ENCODE results near the gene NSUN7. TPM values are rescaled to one million over a fixed set of nuclear protein-coding genes. Genes with fewer than 3 reads are reported as not detected.

NSUN7 gene
- polyA plus RNA-seq, 1 donor (not counting 4 experiments of a cell fraction or from before 2014, with no cell fraction given), result 0.03 TPM

GRCh38 chr4:40843696-40844095 is 93.9 kb downstream of the NSUN7 start:
- Histone ChIP-seq H3K9ac (ENCODE audit: control insufficient read depth, extremely low read depth, insufficient read depth, low read length) (no peak overlapping the region), H3K4me2 (ENCODE audit: control insufficient read depth, extremely low read depth, insufficient read depth, low read depth, low read length) (no peak overlapping the region), H3K79me2 (ENCODE audit: control insufficient read depth, insufficient read depth, low read length) (no peaks in the 10 kb centered on the region), H3K9me3 (ENCODE audit: control insufficient read depth, low read depth, low read length) (no peaks in the 10 kb centered on the region), H3K4me3 (ENCODE audit: control insufficient read depth in 2 of 3, extremely low read depth in 1 of 3, insufficient read depth in 2 of 3, low read depth in 1 of 3, low read length in 3 of 3) (no peak overlapping the region), H3K27ac (ENCODE audit: control insufficient read depth, insufficient read depth, low read length) (no peak overlapping the region), H2AFZ (ENCODE audit: control insufficient read depth, low read length) (no peak overlapping the region), H3K4me1 (ENCODE audit: control insufficient read depth, extremely low read depth, insufficient read depth, low read length) (peaks cover 5% of the 10 kb centered on the region), H3K9me1 (ENCODE audit: control insufficient read depth, extremely low read depth, insufficient read depth, low read length) (no peaks in the 10 kb centered on the region), H4K20me1 (ENCODE audit: control insufficient read depth, extremely low read depth, insufficient read depth, low read length) (no peaks in the 10 kb centered on the region), H3K27me3 (ENCODE audit: control insufficient read depth, extremely low read depth, insufficient read depth, low read length) (no peaks in the 10 kb centered on the region), H3K36me3 (ENCODE audit: control insufficient read depth in 2 of 2, extremely low read depth in 1 of 2, insufficient read depth in 2 of 2, low read length in 2 of 2) (peaks cover 6 to 9% of the 10 kb centered on the region in 2 experiments)
- DNase-seq (ENCODE audit: low read depth, low spot score) (no peak), FAIRE-seq (no peak)
- TF ChIP-seq, protein P1, sequence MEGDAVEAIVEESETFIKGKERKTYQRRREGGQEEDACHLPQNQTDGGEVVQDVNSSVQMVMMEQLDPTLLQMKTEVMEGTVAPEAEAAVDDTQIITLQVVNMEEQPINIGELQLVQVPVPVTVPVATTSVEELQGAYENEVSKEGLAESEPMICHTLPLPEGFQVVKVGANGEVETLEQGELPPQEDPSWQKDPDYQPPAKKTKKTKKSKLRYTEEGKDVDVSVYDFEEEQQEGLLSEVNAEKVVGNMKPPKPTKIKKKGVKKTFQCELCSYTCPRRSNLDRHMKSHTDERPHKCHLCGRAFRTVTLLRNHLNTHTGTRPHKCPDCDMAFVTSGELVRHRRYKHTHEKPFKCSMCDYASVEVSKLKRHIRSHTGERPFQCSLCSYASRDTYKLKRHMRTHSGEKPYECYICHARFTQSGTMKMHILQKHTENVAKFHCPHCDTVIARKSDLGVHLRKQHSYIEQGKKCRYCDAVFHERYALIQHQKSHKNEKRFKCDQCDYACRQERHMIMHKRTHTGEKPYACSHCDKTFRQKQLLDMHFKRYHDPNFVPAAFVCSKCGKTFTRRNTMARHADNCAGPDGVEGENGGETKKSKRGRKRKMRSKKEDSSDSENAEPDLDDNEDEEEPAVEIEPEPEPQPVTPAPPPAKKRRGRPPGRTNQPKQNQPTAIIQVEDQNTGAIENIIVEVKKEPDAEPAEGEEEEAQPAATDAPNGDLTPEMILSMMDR (optimal IDR thresholded peaks at IDR 0.05 in 1 of 3, IDR thresholded peaks at IDR 0.05 in 1 of 3, conservative IDR thresholded peaks at IDR 0.05 in 1 of 3; ENCODE audit: extremely low read depth in 1 of 3, insufficient read depth in 2 of 3, low read length in 3 of 3), result peak in 1 of 3 experiments; percentile 18
- TF ChIP-seq EZH2 (IDR thresholded peaks at IDR 0.05; ENCODE audit: low read length), result no peak
- dilution Hi-C loops (cut with MboI; ENCODE audit: extremely low pct_ligation_motif_present, low sequenced_read_pairs), result no loop called here

GRCh38 chr4:40844261-40844660 is 94.5 kb downstream of the NSUN7 start:
- H3K9me3 ChIP-seq (ENCODE audit: control insufficient read depth, low read depth, low read length), result no peaks in the 10 kb centered on the region
- dilution Hi-C loops (cut with MboI; ENCODE audit: extremely low pct_ligation_motif_present, low sequenced_read_pairs), result no loop called here
- no peak overlapping the region for H3K9ac ChIP-seq (ENCODE audit: control insufficient read depth, extremely low read depth, insufficient read depth, low read length)
- H4K20me1 ChIP-seq (ENCODE audit: control insufficient read depth, extremely low read depth, insufficient read depth, low read length), result no peaks in the 10 kb centered on the region
- no peaks in the 10 kb centered on the region for H3K9me1 ChIP-seq (ENCODE audit: control insufficient read depth, extremely low read depth, insufficient read depth, low read length)
- no peak for TF ChIP-seq EZH2 (IDR thresholded peaks at IDR 0.05; ENCODE audit: low read length)
- TF ChIP-seq, protein P1 (optimal IDR thresholded peaks at IDR 0.05 in 1 of 3, IDR thresholded peaks at IDR 0.05 in 1 of 3, conservative IDR thresholded peaks at IDR 0.05 in 1 of 3; ENCODE audit: extremely low read depth in 1 of 3, insufficient read depth in 2 of 3, low read length in 3 of 3), result no peak
- no peak overlapping the region for H3K4me3 ChIP-seq (ENCODE audit: control insufficient read depth in 2 of 3, extremely low read depth in 1 of 3, insufficient read depth in 2 of 3, low read depth in 1 of 3, low read length in 3 of 3)
- no peak overlapping the region for H2AFZ ChIP-seq (ENCODE audit: control insufficient read depth, low read length)
- H3K27me3 ChIP-seq (ENCODE audit: control insufficient read depth, extremely low read depth, insufficient read depth, low read length), result no peaks in the 10 kb centered on the region
- FAIRE-seq, result no peak
- no peak for DNase-seq (ENCODE audit: low read depth, low spot score)
- peaks cover 6 to 9% of the 10 kb centered on the region in 2 experiments for H3K36me3 ChIP-seq (ENCODE audit: control insufficient read depth in 2 of 2, extremely low read depth in 1 of 2, insufficient read depth in 2 of 2, low read length in 2 of 2)
- no peak overlapping the region for H3K4me2 ChIP-seq (ENCODE audit: control insufficient read depth, extremely low read depth, insufficient read depth, low read depth, low read length)
- no peaks in the 10 kb centered on the region for H3K79me2 ChIP-seq (ENCODE audit: control insufficient read depth, insufficient read depth, low read length)
- peaks cover 7% of the 10 kb centered on the region for H3K4me1 ChIP-seq (ENCODE audit: control insufficient read depth, extremely low read depth, insufficient read depth, low read length)
- H3K27ac ChIP-seq (ENCODE audit: control insufficient read depth, insufficient read depth, low read length), result no peak overlapping the region

All from keratinocyte (primary cell).